Epidermal melanocyte (primary cell): Measurements from ENCODE around the gene SAFB2.

Experiments used
- DNase-seq: peaks from one replicate; pipeline ENCODE4 v3.0.0; 2011; ENCODE audit warnings: low spot score; ENCODE audit not compliant: insufficient read length

The SAFB2 gene

GRCh38 chr19:5547881-5548280 lies 74.7 kb downstream of the SAFB2 start:
- DNase-seq, result peak; percentile 46

- DNase-seq, result no peak
Observed at GRCh38 chr19:5545984-5546383, 76.6 kb downstream of the SAFB2 start.

- no peak for DNase-seq
Observed at GRCh38 chr19:5545051-5545450, 77.5 kb downstream of the SAFB2 start.

GRCh38 chr19:5542665-5543064 lies 79.9 kb downstream of the SAFB2 start:
- DNase-seq, result no peak

GRCh38 chr19:5541456-5541855 lies 81.1 kb downstream of the SAFB2 start:
- no peak for DNase-seq

- no peak for DNase-seq
Observed at GRCh38 chr19:5540208-5540607, 82.4 kb downstream of the SAFB2 start.

- no peak for DNase-seq
Observed at GRCh38 chr19:5537870-5538269, 84.7 kb downstream of the SAFB2 start.
